ENCODE data around the gene PROZ.

PROZ gene

GRCh38 chr13:113119822-113120189 lies 38.6 kb upstream of the PROZ start:
- no peak for FAIRE-seq
- DNase-seq (ENCODE audit: insufficient read length, low spot score), result no peak

GRCh38 chr13:113120300-113121182 lies 37.9 kb upstream of the PROZ start:
- no peak for DNase-seq (ENCODE audit: insufficient read length, low spot score)
- FAIRE-seq, result no peak

- no peak for FAIRE-seq
- no peak for DNase-seq (ENCODE audit: insufficient read length, low spot score)
Observed at GRCh38 chr13:113121183-113121927, 37.1 kb upstream of the PROZ start.

GRCh38 chr13:113121928-113122471 lies 36.4 kb upstream of the PROZ start:
- no peak for DNase-seq (ENCODE audit: insufficient read length, low spot score)
- no peak for FAIRE-seq

DNA sequence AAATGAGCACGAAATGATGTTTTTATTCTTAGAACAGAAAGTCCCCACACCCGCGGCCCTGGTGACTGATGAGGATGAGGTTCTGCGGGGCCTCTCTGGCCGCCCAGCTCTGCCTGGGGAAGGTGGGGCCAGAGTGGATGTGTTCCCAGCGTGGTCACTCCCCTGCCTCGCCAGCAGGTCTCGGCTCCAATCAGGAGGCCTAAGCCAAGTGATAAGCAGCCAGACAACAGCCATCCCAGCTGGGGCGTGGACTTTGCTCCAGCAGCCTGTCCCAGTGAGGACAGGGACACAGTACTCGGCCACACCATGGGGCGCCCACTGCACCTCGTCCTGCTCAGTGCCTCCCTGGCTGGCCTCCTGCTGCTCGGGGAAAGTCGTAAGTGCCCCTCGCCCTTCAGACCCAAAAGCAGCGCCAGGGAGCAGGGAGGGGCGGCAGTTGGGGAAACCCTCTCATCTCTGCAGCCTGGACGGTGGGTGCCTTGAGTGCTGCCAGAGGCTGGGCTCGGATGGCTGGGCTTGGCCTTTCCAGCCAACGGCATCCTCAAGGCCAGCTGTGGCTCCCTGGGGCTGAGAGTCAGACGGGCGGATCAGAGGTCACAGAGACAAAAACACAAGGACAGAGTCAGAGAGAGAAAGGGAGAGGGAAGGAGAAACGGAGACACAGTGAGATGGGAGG lies 35.8 kb upstream of the PROZ start, which contains the start of gene F10:
F10 (plus strand) TSS at position 250 of the 676 bp plus-strand sequence; CDS start at position 307, 57 bp downstream.
- DNase-seq (ENCODE audit: insufficient read length, low spot score), result no peak
- no peak for FAIRE-seq

- FAIRE-seq (no peak), DNase-seq (ENCODE audit: insufficient read length, low spot score) (no peak)
Observed at GRCh38 chr13:113123226-113124201, 34.9 kb upstream of the PROZ start.

DNA sequence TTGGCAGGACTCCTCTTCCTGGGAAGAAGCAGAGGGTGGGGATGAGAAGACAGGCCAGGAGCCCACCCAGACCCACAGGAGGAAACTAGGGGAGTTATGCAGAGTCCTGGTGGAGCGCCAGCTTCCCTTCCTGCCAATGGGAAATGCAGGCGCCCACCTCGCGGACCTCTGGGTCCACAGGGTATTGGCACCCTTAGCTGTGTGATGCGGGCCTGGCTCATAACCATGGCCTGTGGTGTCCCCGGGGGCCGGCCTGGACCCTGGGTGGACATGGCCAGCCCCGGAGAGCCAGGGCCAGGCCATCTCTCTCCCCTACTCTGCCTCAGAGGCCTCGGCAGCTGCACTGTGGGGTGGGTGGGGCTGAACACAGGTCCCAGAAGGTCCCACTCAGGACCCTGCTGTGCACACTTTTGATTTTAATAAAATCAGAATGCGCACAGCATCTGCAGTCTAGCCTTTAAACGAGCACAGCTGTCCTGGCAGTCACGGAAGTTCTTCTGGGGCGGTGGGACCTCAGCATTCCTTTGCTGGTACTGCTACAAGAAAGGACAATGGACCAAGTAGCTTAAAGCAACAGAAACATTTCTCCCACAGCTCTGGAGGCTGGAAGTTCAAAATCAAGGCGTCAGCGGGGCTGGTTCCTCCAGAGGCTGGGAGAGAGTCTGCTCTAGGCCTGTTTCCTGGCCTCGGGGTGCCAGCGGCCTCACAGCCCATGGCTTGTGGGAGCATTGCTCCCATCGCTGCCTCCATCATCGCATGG lies 34.1 kb upstream of the PROZ start:
- FAIRE-seq, result no peak
- DNase-seq (ENCODE audit: insufficient read length, low spot score), result no peak

DNA sequence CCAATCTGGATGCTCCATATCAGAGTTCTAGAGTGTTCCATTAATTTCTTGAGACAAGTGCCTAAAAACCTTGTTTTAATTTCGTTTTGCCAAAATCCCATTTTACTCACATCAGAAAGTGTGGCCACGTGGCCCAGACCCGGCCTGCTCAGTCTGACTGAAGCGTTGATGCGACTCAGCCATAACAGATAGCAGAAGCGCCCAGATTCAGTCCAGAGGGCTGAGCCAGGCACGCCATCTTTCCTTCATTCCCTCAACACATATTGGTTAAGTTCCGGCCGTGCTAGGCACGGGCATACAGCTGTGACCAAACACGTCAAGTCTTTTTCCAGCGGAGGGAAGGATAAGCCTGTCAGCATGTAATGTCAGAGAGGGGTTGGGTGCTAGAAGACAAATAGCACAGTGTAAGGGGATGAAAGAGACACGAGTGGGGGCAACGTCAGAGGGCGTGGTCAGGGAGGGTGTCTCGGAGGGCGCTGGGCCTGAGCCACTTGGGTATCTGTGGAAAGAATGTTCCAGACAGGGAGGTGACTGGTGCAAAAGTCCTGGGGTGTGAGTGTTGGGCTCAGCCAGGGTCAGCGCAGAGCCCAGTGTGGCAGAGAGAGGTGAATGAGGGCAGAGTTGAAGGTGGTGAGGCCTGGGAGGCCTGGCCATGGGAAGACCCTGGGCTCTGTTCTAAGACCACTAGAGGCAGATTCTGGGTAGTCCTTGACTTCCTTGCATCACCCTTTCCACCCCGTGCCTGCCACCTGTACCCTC lies 32.8 kb upstream of the PROZ start:
- DNase-seq (ENCODE audit: insufficient read length, low spot score) (no peak), FAIRE-seq (no peak)

DNA sequence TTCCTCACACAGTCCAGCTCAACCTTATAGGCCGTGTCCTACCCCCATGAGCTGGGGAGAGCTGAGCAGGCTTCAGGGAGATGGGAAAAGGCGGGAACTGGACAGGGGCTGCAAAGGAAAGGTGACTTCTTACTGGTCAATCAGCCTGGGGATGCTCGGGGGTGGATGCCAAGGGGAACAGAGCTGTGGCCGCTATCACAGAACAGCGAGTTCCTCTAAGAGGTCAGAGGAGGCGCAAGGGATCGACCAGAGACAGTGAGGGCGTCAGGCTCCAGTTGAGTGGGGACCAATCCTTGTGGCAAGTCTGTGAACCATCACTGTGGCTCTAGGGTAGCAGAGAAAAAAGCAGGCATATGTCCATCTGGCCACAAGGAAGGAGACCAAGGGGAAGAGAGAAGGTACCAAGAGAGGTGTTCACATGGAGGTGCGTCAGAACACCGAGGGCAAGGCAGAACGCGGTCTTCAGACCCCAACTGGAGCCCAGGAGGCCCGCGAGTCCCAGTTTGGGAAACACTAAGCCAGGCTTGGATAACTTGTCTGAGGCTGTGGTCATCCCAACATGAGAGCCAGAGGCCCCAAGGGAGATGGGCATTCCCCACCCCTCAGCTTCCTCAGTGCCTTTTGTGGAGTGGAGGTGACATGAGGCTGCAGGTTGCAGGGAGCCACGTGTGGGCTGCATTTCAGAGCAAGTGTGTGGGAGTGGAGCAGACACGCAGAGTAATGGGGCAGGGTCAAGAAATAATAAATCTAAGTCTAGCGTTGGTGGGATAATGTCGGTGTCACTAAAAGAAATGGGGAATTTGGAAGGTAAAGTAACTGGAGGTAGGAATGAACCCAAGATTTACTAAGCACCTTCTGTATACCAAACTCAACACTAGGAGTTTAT lies 31.9 kb upstream of the PROZ start:
- no peak for DNase-seq (ENCODE audit: insufficient read length, low spot score)
- FAIRE-seq, result no peak

- FAIRE-seq, result no peak
- DNase-seq (ENCODE audit: insufficient read length, low spot score), result no peak
Observed at GRCh38 chr13:113129480-113129879, 29.0 kb upstream of the PROZ start.

- DNase-seq (ENCODE audit: insufficient read length, low spot score) (no peak), FAIRE-seq (no peak)
Observed at GRCh38 chr13:113129921-113130750, 28.3 kb upstream of the PROZ start.

DNA sequence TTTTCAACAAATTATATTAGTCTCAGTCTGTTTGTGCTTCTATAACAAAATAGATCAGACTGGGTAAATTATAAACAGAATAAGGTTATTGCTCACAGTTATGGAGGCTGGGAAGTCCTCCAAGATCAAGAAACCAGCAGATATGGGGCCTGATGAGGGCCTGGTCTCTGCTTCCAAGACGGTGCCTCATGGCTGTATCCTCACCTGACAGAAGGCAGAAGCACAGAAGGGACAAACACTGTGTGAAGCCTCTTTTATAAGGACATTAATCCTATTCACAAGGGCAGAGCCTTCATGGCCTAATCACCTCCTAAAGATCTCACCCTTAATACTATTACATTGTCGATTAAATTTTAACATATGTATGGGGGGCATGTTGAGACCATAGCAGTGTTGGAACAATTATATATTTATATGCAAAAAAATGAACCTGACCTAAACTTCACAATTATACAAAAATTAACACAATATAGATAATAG lies 23.1 kb upstream of the PROZ start:
- DNase-seq (ENCODE audit: insufficient read length, low spot score), result no peak
- FAIRE-seq, result no peak

- FAIRE-seq (no peak), DNase-seq (ENCODE audit: insufficient read length, low spot score) (no peak)
Observed at GRCh38 chr13:113137691-113138298, 20.7 kb upstream of the PROZ start.

DNA sequence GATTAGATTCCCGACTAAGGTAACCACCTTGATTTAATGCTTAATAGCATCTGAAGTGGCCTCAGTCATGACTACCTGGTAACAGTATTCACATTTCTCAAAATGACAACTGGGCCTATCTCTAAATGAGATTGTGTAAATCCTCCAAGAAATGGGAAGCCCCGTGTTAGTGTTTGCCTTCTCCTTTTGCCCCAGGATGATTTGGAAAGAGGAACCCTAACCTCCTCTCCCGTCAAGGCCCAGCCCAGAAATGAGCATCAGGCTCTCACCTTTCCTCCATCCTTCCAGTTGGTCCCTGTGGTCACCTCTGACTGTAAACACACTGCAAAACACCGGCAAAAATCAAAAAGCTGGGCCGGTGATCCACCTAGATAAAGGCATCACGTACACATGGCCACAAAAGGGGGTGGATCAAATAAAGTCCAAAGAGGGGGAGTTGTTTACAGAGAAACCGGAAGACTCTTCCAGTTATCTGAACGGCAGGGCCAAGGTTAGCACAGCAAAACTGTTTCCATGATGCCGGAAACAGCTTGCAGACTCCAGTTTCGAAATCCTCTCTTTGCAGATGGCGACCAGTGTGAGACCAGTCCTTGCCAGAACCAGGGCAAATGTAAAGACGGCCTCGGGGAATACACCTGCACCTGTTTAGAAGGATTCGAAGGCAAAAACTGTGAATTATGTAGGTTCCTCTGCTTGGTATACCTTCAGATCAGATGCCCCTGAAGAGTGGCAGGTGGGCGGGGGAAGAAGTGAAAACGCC lies 19.5 kb upstream of the PROZ start:
- no peak for FAIRE-seq

DNA sequence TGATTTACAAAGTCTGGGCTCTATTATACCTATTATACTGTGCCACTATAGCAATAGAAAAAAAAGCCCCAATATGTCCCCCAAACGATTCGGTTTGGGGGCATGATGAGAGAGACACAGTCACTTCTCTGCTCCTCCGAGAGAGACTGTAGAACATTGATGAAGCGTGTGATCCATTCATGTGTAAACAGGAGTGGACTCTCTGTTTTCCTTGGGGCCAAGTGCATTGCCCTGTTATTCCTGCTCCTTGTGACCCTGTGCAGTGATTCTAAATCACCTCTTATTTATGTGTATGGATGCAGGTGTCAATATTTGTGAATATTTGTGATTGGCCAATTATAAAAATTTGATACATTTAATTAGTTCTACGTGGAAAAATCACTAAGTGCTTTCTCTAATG lies 18.9 kb upstream of the PROZ start:
- FAIRE-seq (no peak), DNase-seq (ENCODE audit: insufficient read length, low spot score) (no peak)

More for the DNA sequence above, 19.5 kb upstream of the PROZ start:
- no peak for DNase-seq (ENCODE audit: insufficient read length, low spot score)
